NCI-H524 treated with DMSO at 0.1 percent for 48 hours (cell line): Measurements from ENCODE around the gene TJAP1.
A peak's percentile ranks its signal among the peaks of the same experiment; 100 is the strongest.
"Not testable (repeated sequence)": the region's sequence is repeated elsewhere in the genome, so short reads cannot be mapped to it uniquely, and the experiment has no call there.

Source experiments
- DNase-seq: peaks from one replicate; lab custom pipeline; 2025; lab: John Stamatoyannopoulos, UW

The TJAP1 gene

GRCh38 chr6:43454290-43454695, 23.1 kb upstream of the TJAP1 start:
- no peak for DNase-seq

- DNase-seq = peak; percentile 10
These were observed 22.5 kb upstream of the TJAP1 start for GRCh38 chr6:43454696-43455530.

- peak; percentile 20 for DNase-seq
These were observed 21.6 kb upstream of the TJAP1 start, which contains the start of gene DLK2 for GRCh38 chr6:43455531-43456428. Gene DLK2, minus strand, starts transcription at chr6:43455548. Its CDS starts 723 bp downstream, at chr6:43454825.

GRCh38 chr6:43457643-43458042, 19.7 kb upstream of the TJAP1 start:
- no peak for DNase-seq

- not testable (repeated sequence) for DNase-seq
These were observed 19.2 kb upstream of the TJAP1 start for GRCh38 chr6:43458154-43458553.

- no peak for DNase-seq
These were observed 17.8 kb upstream of the TJAP1 start for GRCh38 chr6:43459535-43459934.

- DNase-seq = no peak
These were observed 17.3 kb upstream of the TJAP1 start for GRCh38 chr6:43460032-43460431.

- no peak for DNase-seq
These were observed 15.4 kb upstream of the TJAP1 start for GRCh38 chr6:43461936-43462335.

- DNase-seq = no peak
These were observed 13.0 kb upstream of the TJAP1 start for GRCh38 chr6:43464337-43464736.

- DNase-seq = no peak
These were observed 11.4 kb upstream of the TJAP1 start for GRCh38 chr6:43465948-43466347.

- DNase-seq = not testable (repeated sequence)
These were observed 10.1 kb upstream of the TJAP1 start for GRCh38 chr6:43467265-43467664.

GRCh38 chr6:43467752-43468151, 9.6 kb upstream of the TJAP1 start:
- DNase-seq = no peak

GRCh38 chr6:43468240-43468639, 9.1 kb upstream of the TJAP1 start:
- peak; percentile 41 for DNase-seq

- DNase-seq = no peak
These were observed 8.4 kb upstream of the TJAP1 start for GRCh38 chr6:43468748-43469681.

- DNase-seq = no peak
These were observed 7.4 kb upstream of the TJAP1 start for GRCh38 chr6:43469947-43470346.

- DNase-seq = no peak
These were observed 6.0 kb upstream of the TJAP1 start for GRCh38 chr6:43471399-43471798.

GRCh38 chr6:43472515-43472914, 4.9 kb upstream of the TJAP1 start:
- DNase-seq = no peak

- peak; percentile 94 for DNase-seq
These were observed 1.9 kb upstream of the TJAP1 start for GRCh38 chr6:43475516-43475915.

GRCh38 chr6:43476746-43477145, 624 bp upstream of the TJAP1 start:
- no peak for DNase-seq

- DNase-seq = peak; percentile 48
These were observed 620 bp downstream of the TJAP1 start for GRCh38 chr6:43478008-43478372.

GRCh38 chr6:43481075-43481474, 3.7 kb downstream of the TJAP1 start:
- no peak for DNase-seq
